ENCODE measurements around the gene RWDD4.

RWDD4 gene

DNA sequence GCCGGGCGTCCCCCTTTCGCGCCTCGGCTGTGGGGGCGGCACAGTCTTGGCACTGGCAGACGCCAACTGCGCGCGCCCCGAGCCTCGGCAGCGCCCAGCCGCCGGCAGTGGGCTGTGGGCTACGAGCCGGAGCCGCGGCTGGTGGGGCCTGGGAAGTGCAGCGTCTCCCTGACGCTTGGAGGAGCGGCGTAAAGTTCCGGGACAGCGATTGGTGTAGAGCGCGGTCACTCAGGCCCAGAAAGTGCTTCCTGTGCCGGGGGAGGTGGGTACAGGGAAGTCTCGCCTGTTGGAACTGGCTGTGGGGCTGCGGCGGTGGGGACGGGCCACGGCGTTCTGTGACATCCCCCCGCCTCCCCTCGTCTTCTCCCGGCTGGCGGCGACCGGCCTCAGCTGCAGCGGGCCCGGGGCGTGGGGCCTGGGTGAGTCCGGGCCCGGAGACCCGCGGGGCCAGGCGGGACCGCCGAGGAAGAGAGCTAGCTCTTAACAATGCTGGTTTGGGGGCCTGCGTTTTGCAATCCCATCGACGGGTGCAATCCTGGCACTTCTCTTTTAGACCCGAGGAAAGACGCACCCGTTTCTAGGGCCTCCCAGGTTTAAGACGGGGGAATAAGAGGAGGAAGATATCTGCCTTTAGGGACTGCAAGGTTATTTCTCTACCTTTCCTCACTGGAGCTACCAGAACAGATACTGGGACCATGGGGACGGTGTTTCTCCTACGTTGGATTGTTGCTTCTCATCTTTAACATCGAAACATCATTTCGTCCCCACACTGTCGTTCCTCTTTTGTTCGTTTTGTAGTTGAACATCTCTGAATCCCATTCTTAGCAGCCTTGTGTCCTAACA lies at the start of gene RWDD4, which contains the start of gene TRAPPC11:
TSS of gene RWDD4 (minus strand) at position 157 of the 843 bp plus-strand sequence. CDS start 233 bp downstream, outside the sequence.
TSS of gene TRAPPC11 (plus strand) at position 265 of the 843 bp plus-strand sequence. CDS start 4,575 bp downstream, outside the sequence.
- peak; percentile 92 for DNase-seq

- no peak for DNase-seq
Measured at GRCh38 chr4:183702492-183702891, 43.5 kb upstream of the RWDD4 start.

DNA sequence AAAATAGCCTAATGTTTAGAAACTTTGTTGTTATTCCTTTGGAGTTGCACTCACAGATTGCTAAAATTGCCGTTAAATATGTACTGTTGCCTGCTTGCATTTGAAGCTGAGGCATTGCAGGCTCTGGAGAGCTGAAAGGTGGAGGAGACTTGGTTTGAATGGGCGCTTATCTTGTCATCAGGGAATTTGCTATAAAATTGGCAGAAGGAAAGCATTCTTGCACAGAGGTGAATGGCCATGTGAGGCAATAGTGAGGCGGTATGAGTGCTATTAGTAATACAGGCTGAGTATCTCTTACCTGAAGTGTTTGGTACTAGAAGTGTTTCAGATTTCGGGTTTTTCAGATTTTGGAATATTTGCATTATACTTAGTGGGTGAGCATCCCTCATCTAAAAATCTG lies 41.4 kb upstream of the RWDD4 start:
- no peak for DNase-seq

DNA sequence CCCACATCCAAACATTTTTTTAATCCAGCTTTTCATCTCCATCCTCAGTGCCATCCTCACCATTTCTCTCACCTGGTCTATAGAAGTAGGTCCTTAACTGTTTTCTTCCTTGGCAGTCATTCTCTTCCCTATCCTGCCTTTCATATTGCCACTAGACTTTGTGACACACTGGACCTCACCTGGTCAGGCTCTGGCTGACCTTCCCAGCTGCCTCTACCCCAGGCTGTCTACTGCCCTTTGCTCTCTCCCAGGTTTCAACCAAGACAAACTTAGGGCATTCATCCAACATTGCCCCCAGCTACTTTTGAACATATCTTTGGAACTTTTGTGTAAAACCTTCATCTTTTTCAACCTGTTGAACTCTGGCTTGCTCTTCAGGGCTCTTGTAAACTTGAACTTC lies 39.9 kb upstream of the RWDD4 start:
- DNase-seq: no peak

- no peak for DNase-seq
Measured at GRCh38 chr4:183691897-183692296, 32.9 kb upstream of the RWDD4 start.

DNA sequence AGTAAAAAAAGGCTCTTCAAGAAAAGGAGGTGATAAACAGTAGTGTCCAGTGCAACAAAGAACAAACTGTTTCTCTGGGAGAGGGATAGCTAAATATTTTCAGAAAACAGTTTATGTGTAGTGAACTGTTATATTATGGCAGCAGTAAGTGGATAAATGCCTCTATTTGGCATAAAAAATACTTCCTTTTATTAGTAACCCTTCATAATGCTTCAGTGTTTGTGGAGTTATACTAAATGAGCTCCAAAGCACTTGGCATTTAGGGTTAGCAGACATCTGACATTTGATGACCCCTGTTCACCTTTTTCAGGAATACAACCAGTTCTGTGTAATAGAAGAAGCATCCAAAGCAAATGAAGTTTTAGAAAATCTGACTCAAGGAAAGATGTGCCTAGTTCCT lies 32.0 kb upstream of the RWDD4 start:
- no peak for DNase-seq

DNA sequence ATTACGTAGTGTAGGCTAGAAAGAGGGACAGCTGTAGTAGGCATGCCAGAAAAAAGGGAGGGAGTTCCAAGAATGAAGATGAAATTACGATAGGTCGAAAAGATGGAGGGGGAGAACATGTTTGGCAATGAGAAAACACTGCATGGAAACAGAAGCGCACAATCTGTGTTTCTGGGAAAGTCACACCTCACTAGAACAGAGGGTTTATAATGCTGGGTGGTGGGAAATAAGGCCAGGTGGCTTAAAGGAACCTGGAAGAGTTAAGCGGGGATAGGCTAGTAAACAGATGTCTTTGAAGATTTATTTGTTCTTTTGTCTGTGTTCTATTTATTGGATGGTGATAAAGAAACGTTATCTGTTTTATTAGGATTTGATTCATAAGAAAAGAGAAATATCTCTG lies 29.2 kb upstream of the RWDD4 start:
- DNase-seq: no peak

DNA sequence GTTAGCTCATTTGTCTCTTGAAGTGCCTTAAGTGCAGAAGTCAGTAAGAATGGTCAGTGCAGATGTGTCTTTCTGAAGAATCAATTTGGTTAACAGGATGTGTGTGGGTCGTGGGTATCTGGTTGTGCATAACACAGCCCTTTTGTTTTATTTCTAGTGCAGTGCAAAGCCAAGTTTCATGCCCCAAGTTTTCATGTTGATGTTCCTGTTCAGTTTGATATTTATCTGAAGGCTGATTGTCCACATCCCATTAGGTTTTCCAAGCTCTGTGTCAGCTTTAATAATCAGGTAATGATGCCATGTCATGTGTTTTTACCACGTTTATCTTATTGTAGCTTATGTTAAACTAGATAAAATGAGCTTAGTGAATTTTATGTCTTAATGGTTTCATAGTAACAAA lies 27.5 kb upstream of the RWDD4 start:
- DNase-seq: no peak

DNA sequence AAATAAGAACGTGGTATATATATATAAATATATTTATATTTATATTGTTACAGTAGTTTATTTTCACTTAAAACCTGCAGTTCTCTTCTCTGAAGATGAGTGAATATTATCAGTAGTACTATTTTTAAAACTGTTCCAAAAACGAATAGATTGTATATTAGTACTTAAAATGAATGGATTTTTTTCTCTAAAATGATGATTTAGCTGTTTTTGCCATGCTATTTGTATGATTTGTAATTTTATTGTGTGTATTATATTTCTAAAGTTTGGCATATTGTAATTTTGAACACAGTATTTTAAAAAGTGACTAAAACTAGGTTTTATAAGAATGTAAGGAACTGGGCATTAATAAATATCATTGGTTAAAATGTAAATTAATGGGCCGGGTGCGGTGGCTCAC lies 22.1 kb upstream of the RWDD4 start:
- DNase-seq: no peak

DNA sequence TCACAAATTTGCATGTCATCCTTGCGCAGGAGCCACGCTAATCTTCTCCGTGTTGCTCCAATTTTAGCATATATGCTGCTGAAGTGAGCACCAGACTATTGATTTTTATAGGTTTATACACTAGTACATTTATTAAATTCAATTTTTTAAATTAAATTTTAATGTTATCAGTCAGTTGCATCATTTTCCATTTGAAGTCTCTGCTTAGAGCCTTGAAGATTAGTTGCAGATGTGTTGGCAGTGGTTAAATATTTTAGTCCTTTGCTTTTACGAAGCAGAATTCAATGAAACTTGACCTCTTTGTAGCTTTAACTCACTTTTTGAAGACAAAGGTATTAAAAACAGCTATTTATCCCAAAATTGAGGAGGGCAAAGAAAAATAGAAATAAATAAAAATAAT lies 16.6 kb upstream of the RWDD4 start:
- DNase-seq: no peak

DNA sequence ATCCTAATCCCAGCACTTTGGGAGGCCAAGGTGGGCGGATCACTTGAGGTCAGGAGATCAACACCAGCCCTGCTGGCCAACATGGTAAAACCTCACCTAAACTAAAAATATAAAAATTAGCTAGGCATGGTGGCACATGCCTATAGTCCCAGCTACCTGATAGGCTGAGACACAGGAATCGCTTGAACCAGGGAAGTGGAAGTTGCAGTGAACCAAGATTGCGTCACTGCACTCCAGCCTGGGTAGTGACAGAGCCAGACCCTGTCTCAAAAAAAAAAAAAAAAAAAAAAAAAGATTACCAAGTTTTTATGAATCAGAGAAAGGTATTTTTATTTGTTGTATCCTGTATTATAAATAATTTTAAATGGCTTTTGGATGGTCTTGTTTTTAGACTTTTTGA lies 15.2 kb upstream of the RWDD4 start:
- DNase-seq: no peak

DNA sequence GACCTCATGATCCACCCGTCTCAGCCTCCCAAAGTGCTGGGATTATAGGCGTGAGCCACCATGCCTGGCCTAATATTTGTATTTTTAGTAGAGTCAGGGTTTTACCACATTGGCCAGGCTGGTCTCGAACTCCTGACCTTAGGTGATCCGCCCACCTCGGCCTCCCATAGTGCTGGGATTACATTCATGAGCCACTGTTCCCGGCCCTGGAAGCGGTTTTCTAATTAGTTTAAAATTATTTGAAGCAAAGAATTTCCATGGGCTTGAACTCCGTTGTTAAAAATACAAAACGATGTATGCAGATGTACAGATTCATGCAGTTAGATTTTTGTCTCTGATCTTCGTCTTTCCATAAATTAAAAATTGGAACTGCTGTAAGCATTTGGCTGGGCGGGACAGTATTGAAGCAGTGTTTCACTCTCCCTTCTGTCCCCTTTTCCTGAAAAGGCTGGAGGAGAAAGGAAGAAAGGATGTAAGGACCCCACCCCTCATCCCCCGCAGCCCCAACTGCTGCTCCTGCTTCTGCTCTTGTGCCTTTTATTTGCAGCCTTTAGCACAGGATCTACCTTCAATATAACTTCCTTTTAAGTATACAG lies 12.1 kb upstream of the RWDD4 start:
- no peak for DNase-seq

GRCh38 chr4:183670251-183670650 lies 11.3 kb upstream of the RWDD4 start:
- DNase-seq: no peak

GRCh38 chr4:183666088-183666487 lies 7.1 kb upstream of the RWDD4 start:
- DNase-seq: no peak

- no peak for DNase-seq
Measured at GRCh38 chr4:183659872-183660242, 872 bp upstream of the RWDD4 start.

DNA sequence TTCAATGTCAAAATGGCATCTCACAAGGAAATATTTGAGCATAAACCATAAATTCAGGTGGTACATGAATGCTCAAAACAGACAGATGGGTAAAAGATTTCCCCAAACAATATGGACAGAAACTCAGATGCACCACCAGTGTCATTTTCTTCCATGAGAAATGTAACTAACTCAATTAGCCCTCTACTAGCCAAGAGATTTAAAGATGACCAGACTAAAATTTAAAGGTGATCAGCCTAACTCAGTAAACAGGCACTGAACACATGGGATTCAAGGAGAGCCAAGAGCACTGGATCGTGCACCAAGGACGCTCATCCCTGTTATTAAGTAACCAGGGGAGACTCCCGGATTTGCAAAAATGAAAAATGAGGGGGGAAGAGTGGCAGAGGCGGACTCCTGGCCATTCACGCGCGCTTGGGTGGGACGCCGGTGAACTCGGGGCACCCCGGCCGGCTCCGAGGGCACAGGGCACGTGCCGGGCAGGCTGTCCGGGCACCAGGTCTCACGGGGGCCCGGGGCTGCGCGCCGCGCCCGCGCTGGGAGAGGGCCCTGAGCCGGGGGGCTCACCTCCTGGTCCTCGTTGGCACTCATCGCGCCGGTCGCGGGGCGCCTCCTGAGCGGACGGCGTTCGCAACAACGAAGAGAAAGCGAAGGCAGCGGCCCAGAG lies 490 bp downstream of the RWDD4 start:
- no peak for DNase-seq

GRCh38 chr4:183657564-183657963 lies 1.4 kb downstream of the RWDD4 start:
- no peak for DNase-seq

- no peak for DNase-seq
Measured at GRCh38 chr4:183645326-183645725, 13.7 kb downstream of the RWDD4 start.

- no peak for DNase-seq
Measured at GRCh38 chr4:183639291-183639690, 19.7 kb downstream of the RWDD4 start.

GRCh38 chr4:183638436-183638835 lies 20.5 kb downstream of the RWDD4 start:
- no peak for DNase-seq

DNA sequence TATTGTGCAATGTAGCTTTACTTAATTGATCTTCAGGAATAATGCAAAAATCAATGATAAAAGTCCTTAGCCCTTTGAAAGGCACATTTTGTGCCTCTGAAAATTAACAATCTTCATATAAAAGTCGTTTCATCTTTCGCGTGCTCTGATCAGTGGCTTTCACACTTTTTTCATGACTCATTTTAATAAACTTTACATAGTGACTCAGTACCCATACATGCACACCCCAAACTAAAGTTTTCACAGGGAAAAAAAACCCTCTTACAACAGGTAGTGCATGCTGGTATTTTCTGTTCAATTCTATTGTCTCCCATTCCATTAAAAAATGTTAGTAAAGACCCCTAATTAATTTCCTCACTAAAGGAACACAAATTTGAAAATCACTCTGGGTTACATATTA lies 21.5 kb downstream of the RWDD4 start:
- no peak for DNase-seq

DNA sequence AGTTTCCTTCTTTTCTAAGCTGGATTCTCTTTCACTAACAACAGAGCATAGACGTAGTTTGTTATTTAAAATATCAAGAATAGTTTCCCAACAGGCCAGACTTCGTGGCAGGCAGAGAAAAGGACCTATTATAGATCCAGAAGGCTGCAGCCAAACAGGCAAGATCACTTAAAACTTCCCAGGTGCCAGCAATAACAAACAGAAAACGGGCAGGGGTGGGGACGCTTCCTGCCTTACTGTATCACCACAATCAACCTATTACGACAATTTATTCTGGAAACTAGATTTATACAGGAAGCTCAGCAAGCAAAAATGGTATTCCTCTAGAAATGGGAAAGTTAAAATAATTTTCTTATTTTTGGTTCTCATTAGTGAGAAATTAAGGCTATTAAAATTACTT lies 22.1 kb downstream of the RWDD4 start:
- no peak for DNase-seq

DNA sequence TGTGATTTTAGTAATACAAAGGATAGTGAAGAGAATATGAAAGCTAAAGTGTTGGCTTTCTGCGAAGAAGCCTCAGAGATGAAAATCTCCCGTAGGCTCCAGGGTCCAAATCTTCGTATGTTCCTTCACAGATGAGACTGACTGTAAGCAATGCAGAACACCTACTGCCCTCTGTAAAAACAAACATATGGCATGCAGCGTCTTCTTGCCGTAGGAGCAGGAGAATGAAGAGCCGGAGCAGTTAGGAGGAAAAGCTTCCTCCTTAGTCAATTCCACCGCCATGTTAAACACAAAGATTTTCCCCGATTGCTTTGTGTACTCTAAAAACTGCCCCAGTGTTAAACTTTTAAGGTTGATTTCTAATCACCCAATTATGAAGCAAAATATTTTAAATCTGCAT lies 22.5 kb downstream of the RWDD4 start:
- no peak for DNase-seq

- DNase-seq: no peak
Measured at GRCh38 chr4:183635741-183636140, 23.2 kb downstream of the RWDD4 start.

All from NCI-H1048 (cell line).